ENCODE measurements around the gene NDRG3. TPM values are rescaled to one million over a fixed set of nuclear protein-coding genes. Genes with fewer than 3 reads are reported as not detected.

Gene NDRG3
- total RNA-seq, 1 experiment from 2014 or later = 23.6 TPM

DNA sequence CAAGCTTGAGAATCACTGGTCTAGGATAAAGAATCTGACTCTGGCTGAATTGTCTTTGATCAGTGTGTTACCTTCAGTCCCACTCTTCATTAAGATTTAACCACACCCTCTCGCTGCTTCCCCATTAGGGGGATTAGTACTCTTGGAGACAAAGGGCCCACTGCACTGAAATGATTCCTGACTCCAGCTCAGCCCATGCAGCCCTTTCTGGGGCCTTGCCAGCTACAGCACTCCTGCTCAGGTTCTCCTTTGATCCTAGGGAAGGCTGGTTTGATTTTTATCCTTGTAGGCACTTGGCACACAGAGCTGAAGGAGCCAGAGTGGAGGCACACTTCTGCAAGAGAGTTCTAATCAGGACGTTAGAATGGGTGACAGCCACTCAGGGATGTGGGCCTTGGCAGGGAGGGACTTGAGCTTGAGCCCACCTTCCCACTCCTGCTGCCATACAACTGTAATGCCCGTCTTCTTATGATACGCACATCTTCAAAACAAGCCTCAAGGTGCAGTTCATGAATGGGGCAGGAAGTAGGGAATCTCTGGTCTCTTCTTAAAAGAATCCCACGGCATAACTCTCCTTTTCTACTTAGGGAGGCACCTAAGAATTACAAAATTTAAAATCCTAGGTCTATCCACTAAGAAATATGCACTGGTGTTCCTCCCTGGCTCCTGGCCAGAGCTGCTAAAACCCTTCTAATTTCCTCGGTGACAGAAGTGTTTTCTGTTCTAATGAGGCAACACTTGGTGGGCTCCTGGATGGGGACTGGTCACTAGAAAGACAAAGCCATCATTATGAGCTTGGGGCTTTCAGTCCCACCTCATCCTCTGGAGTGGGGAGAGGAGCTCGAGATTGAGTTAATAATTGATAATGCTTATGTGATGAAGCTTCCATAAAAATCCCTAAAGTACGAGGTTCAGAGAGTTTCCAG is 98.4 kb downstream of the NDRG3 start:
- H3K79me2 ChIP-seq (ENCODE audit: insufficient read depth, low read length) = no peaks in the 10 kb centered on the region
- no peak overlapping the region for H2BK20ac ChIP-seq (ENCODE audit: low read depth, low read length, poor library complexity, severe bottlenecking)
- DNase-seq = no peak
- Mint-ChIP-seq H3K9me3 (no peaks in the 10 kb centered on the region), H3K4me3 (no peak overlapping the region), H3K36me3 (ENCODE audit: insufficient read depth in 1 of 3, low read depth in 3 of 3) (no peaks in the 10 kb centered on the region), H3K4me1 (peaks cover 29 to 30% of the 10 kb centered on the region in 2 experiments), H3K27ac (peak overlapping the region; percentile 37 to 78 (median 76); a peak in 5 of 7 replicates), H3K27me3 (ENCODE audit: low read depth) (no peaks in the 10 kb centered on the region; the same call in 1 of the 2 replicates)
- no peaks in the 10 kb centered on the region for H3K27me3 ChIP-seq (ENCODE audit: insufficient read depth, low read length)
- no peak overlapping the region for H3K56ac ChIP-seq (ENCODE audit: insufficient read length, low read depth, low read length)
- no peak overlapping the region for H4K91ac ChIP-seq (ENCODE audit: insufficient read length, low read depth, low read length)
- H3K23ac ChIP-seq (ENCODE audit: insufficient read length, low read depth, low read length) = no peak overlapping the region
- H3K4ac ChIP-seq (ENCODE audit: low read depth, low read length) = no peak overlapping the region
- no peak overlapping the region for H2BK5ac ChIP-seq (ENCODE audit: insufficient read length, low read length)
- TF ChIP-seq, protein P1, sequence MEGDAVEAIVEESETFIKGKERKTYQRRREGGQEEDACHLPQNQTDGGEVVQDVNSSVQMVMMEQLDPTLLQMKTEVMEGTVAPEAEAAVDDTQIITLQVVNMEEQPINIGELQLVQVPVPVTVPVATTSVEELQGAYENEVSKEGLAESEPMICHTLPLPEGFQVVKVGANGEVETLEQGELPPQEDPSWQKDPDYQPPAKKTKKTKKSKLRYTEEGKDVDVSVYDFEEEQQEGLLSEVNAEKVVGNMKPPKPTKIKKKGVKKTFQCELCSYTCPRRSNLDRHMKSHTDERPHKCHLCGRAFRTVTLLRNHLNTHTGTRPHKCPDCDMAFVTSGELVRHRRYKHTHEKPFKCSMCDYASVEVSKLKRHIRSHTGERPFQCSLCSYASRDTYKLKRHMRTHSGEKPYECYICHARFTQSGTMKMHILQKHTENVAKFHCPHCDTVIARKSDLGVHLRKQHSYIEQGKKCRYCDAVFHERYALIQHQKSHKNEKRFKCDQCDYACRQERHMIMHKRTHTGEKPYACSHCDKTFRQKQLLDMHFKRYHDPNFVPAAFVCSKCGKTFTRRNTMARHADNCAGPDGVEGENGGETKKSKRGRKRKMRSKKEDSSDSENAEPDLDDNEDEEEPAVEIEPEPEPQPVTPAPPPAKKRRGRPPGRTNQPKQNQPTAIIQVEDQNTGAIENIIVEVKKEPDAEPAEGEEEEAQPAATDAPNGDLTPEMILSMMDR (conservative IDR thresholded peaks at IDR 0.05) = no peak
- H2BK120ac ChIP-seq (ENCODE audit: low read depth, low read length, poor library complexity, severe bottlenecking) = no peak overlapping the region
- no peak overlapping the region for H2BK15ac ChIP-seq (ENCODE audit: low read depth, low read length)
- H4K20me1 ChIP-seq (ENCODE audit: control insufficient read depth, insufficient read depth, insufficient read length) = no peaks in the 10 kb centered on the region
- no peak overlapping the region for H2AFZ ChIP-seq (ENCODE audit: low read length)
- H3K79me1 ChIP-seq (ENCODE audit: insufficient read depth, low read depth, low read length, poor library complexity, severe bottlenecking) = no peaks in the 10 kb centered on the region
- no CpG with 5 or more reads among the region's 8 CpGs for WGBS (ENCODE audit: extremely low coverage, insufficient read length, low lambda C conversion rate)
- no peak overlapping the region for H2BK12ac ChIP-seq (ENCODE audit: insufficient read length, low read depth, low read length)
- H3K9ac ChIP-seq (ENCODE audit: extremely low read depth, insufficient read length, low read length) = no peak overlapping the region
- H2AK5ac ChIP-seq (ENCODE audit: insufficient read length, low read length) = no peak overlapping the region
- H4K5ac ChIP-seq (ENCODE audit: insufficient read length, low read depth, low read length) = no peak overlapping the region
- H3K18ac ChIP-seq (ENCODE audit: insufficient read length, low read depth, low read length) = peak overlapping the region; percentile 49
- no peak overlapping the region for H3K27ac ChIP-seq (ENCODE audit: insufficient read length, low read depth, low read length)
- H3K14ac ChIP-seq (ENCODE audit: insufficient read depth, low read length) = no peak overlapping the region
- H3K9me3 ChIP-seq (ENCODE audit: control insufficient read depth, low read depth, low read length) = no peaks in the 10 kb centered on the region
- H3T11ph ChIP-seq (ENCODE audit: low read length) = no peak overlapping the region
- peaks cover 8% of the 10 kb centered on the region; the same call in 1 of the 2 replicates for H3K4me1 ChIP-seq (ENCODE audit: insufficient read depth, low read length)
- H3K4me2 ChIP-seq (ENCODE audit: insufficient read depth, insufficient read length, low read length) = no peak overlapping the region
- no peak overlapping the region for H4K8ac ChIP-seq (replicated peaks; ENCODE audit: insufficient read length, low read depth, low read length)
- no peaks in the 10 kb centered on the region for H3K23me2 ChIP-seq (ENCODE audit: insufficient read length, low read depth, low read length, poor library complexity, severe bottlenecking)
